ENCODE results near the gene TPO. TPM values are rescaled to one million over a fixed set of nuclear protein-coding genes. Genes with fewer than 3 reads are reported as not detected.

The TPO gene
- total RNA-seq, 2 donors from 2014 or later, result not detected

GRCh38 chr2:1393321-1393720 lies 19.9 kb upstream of the TPO start:
- no peak overlapping the region for H3K27ac Mint-ChIP-seq
- no peak for TF ChIP-seq CTCF (conservative IDR thresholded peaks at IDR 0.05)

GRCh38 chr2:1394709-1395408 lies 18.4 kb upstream of the TPO start:
- H3K9me3 Mint-ChIP-seq, result peaks cover 9% of the 10 kb centered on the region
- no peaks in the 10 kb centered on the region for H3K4me1 ChIP-seq (ENCODE audit: control insufficient read depth, insufficient read depth, low read length)
- H3K27me3 ChIP-seq (ENCODE audit: control insufficient read depth, insufficient read depth, low read length, poor library complexity, severe bottlenecking), result no peaks in the 10 kb centered on the region
- no peak for TF ChIP-seq CTCF (conservative IDR thresholded peaks at IDR 0.05)
- H3K4me3 Mint-ChIP-seq, result no peak overlapping the region
- H3K9ac ChIP-seq (ENCODE audit: extremely low read depth, low read length, poor library complexity, severe bottlenecking), result no peak overlapping the region
- H3K36me3 Mint-ChIP-seq (ENCODE audit: low read depth), result no peaks in the 10 kb centered on the region
- H3K27ac ChIP-seq (ENCODE audit: low read depth, low read length), result no peak overlapping the region
- H3K36me3 ChIP-seq (ENCODE audit: control insufficient read depth, insufficient read depth, low read length), result no peaks in the 10 kb centered on the region
- no peaks in the 10 kb centered on the region for H3K4me1 Mint-ChIP-seq
- H3K27ac Mint-ChIP-seq, result no peak overlapping the region
- DNase-seq, result no peak
- no peaks in the 10 kb centered on the region for H3K9me3 ChIP-seq (ENCODE audit: control insufficient read depth, low read length)
- 94 to 100% methylated on average over 6 to 7 of the region's 7 CpGs for WGBS, 2 experiments (ENCODE audit: insufficient coverage in 1 of 2, insufficient read length in 1 of 2)
- no peak overlapping the region for H3K4me3 ChIP-seq (ENCODE audit: low read length)
- peaks cover 22% of the 10 kb centered on the region for H3K27me3 Mint-ChIP-seq (ENCODE audit: insufficient read depth)

More at GRCh38 chr2:1393321-1393720, 19.9 kb upstream of the TPO start:
- Histone ChIP-seq H3K27me3 (ENCODE audit: control insufficient read depth, insufficient read depth, low read length, poor library complexity, severe bottlenecking) (no peaks in the 10 kb centered on the region), H3K27ac (ENCODE audit: low read depth, low read length) (no peak overlapping the region), H3K4me1 (ENCODE audit: control insufficient read depth, insufficient read depth, low read length) (no peaks in the 10 kb centered on the region), H3K9ac (ENCODE audit: extremely low read depth, low read length, poor library complexity, severe bottlenecking) (no peak overlapping the region), H3K36me3 (ENCODE audit: control insufficient read depth, insufficient read depth, low read length) (no peaks in the 10 kb centered on the region), H3K9me3 (ENCODE audit: control insufficient read depth, low read length) (no peaks in the 10 kb centered on the region), H3K4me3 (ENCODE audit: low read length) (no peak overlapping the region)
- H3K36me3 Mint-ChIP-seq (ENCODE audit: low read depth), result no peaks in the 10 kb centered on the region
- 90 to 100% methylated on average over 1 to 2 of the region's 2 CpGs for WGBS, 2 experiments (ENCODE audit: insufficient coverage in 1 of 2, insufficient read length in 1 of 2)
- no peak overlapping the region for H3K4me3 Mint-ChIP-seq
- H3K9me3 Mint-ChIP-seq, result peaks cover 21% of the 10 kb centered on the region
- H3K27me3 Mint-ChIP-seq (ENCODE audit: insufficient read depth), result peaks cover 24% of the 10 kb centered on the region
- peaks cover 9% of the 10 kb centered on the region for H3K4me1 Mint-ChIP-seq
- no peak for DNase-seq

DNA sequence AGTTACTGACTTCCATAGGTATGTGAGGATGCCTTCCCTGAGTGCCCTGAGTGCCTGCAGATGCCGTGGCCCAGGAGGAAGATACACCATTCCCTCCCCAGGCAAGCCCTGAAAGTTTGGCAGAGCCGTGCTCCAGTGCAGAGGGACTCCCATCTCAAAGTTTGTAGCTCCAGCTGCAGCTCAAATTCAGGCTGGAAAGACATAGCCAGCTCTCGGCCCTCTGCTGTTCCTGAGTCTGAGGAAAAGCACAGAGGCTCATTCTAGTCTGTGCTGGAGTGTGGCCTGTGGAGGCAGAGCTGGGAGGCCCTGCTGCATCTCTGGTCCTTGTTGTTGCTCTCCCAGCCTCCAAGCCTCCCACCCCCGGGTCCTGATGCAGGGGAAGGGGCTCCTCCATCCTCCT lies 15.9 kb upstream of the TPO start:
- Histone ChIP-seq H3K27me3 (ENCODE audit: control insufficient read depth, insufficient read depth, low read length, poor library complexity, severe bottlenecking) (no peaks in the 10 kb centered on the region), H3K36me3 (ENCODE audit: control insufficient read depth, insufficient read depth, low read length) (no peaks in the 10 kb centered on the region), H3K9ac (ENCODE audit: extremely low read depth, low read length, poor library complexity, severe bottlenecking) (no peak overlapping the region), H3K27ac (ENCODE audit: low read depth, low read length) (no peak overlapping the region), H3K9me3 (ENCODE audit: control insufficient read depth, low read length) (no peaks in the 10 kb centered on the region), H3K4me3 (ENCODE audit: low read length) (no peak overlapping the region), H3K4me1 (ENCODE audit: control insufficient read depth, insufficient read depth, low read length) (no peaks in the 10 kb centered on the region)
- Mint-ChIP-seq H3K4me3 (no peak overlapping the region), H3K4me1 (no peaks in the 10 kb centered on the region), H3K27me3 (ENCODE audit: insufficient read depth) (peaks cover 5% of the 10 kb centered on the region), H3K9me3 (no peaks in the 10 kb centered on the region), H3K36me3 (ENCODE audit: low read depth) (no peaks in the 10 kb centered on the region), H3K27ac (no peak overlapping the region)
- WGBS, 2 experiments (ENCODE audit: insufficient coverage in 1 of 2, insufficient read length in 1 of 2), result 86 to 100% methylated on average over 2 to 4 of the region's 4 CpGs
- TF ChIP-seq CTCF (conservative IDR thresholded peaks at IDR 0.05), result no peak
- no peak for DNase-seq
